GM10266 (cell line): ENCODE measurements around the gene RGS3.

Experiments
- DNase-seq: peaks from one replicate; pipeline ENCODE4 v3.0.0; 2012; ENCODE audit errors: extremely low spot score
- CTCF ChIP-seq: IDR thresholded peaks from 2 replicates; pipeline ENCODE4 v1.5.1; 2012; ENCODE audit warnings: mild to moderate bottlenecking, low read depth; ENCODE audit not compliant: control insufficient read depth, insufficient read depth; ENCODE audit errors: missing control alignments

RGS3 gene

GRCh38 chr9:113590991-113591898 is 127.7 kb downstream of the RGS3 start:
- TF ChIP-seq CTCF, result peak; percentile 95
- peak; percentile 79 for DNase-seq

GRCh38 chr9:113591899-113592625 is 128.5 kb downstream of the RGS3 start:
- DNase-seq, result no peak
- no peak for TF ChIP-seq CTCF

- DNase-seq, result no peak
- no peak for TF ChIP-seq CTCF
Measured at GRCh38 chr9:113592876-113593575, 129.5 kb downstream of the RGS3 start.

GRCh38 chr9:113593682-113594281 is 130.3 kb downstream of the RGS3 start:
- DNase-seq, result peak; percentile 73
- TF ChIP-seq CTCF, result no peak

- no peak for TF ChIP-seq CTCF
- DNase-seq, result no peak
Measured at GRCh38 chr9:113594484-113595299, 131.2 kb downstream of the RGS3 start.

- TF ChIP-seq CTCF, result no peak
- DNase-seq, result no peak
Measured at GRCh38 chr9:113596616-113597320, 133.2 kb downstream of the RGS3 start.
